GM18519 (cell line): ENCODE data around the gene PBX4.

Source experiments
- ATAC-seq: cut with Tn5 transposase; IDR thresholded peaks from one replicate; pipeline ENCODE4 v1.9.1; 2021; ENCODE audit warnings: mild to moderate bottlenecking, moderate library complexity; ENCODE audit not compliant: unreplicated experiment, low FRiP score

PBX4 gene

GRCh38 chr19:19561946-19562664, 56.4 kb downstream of the PBX4 start:
- ATAC-seq: no peak

GRCh38 chr19:19559931-19560330, 58.6 kb downstream of the PBX4 start:
- no peak for ATAC-seq

GRCh38 chr19:19558636-19559035, 59.9 kb downstream of the PBX4 start:
- ATAC-seq: no peak

- ATAC-seq: no peak
Observed at GRCh38 chr19:19558055-19558454, 60.4 kb downstream of the PBX4 start.

GRCh38 chr19:19554074-19555023, 64.1 kb downstream of the PBX4 start:
- no peak for ATAC-seq

GRCh38 chr19:19553670-19554069, 64.8 kb downstream of the PBX4 start:
- ATAC-seq: no peak

- ATAC-seq: no peak
Observed at GRCh38 chr19:19552798-19553197, 65.7 kb downstream of the PBX4 start.

- no peak for ATAC-seq
Observed at GRCh38 chr19:19551853-19552192, 66.7 kb downstream of the PBX4 start.

- no peak for ATAC-seq
Observed at GRCh38 chr19:19550972-19551852, 67.3 kb downstream of the PBX4 start.

- no peak for ATAC-seq
Observed at GRCh38 chr19:19550485-19550929, 68.0 kb downstream of the PBX4 start.

- no peak for ATAC-seq
Observed at GRCh38 chr19:19549804-19550464, 68.6 kb downstream of the PBX4 start.

GRCh38 chr19:19548915-19549759, 69.3 kb downstream of the PBX4 start:
- no peak for ATAC-seq

- no peak for ATAC-seq
Observed at GRCh38 chr19:19547674-19548336, 70.7 kb downstream of the PBX4 start.

- no peak for ATAC-seq
Observed at GRCh38 chr19:19546751-19547162, 71.7 kb downstream of the PBX4 start.

- no peak for ATAC-seq
Observed at GRCh38 chr19:19545707-19546106, 72.8 kb downstream of the PBX4 start.

- no peak for ATAC-seq
Observed at GRCh38 chr19:19544954-19545591, 73.4 kb downstream of the PBX4 start.

GRCh38 chr19:19544257-19544953, 74.1 kb downstream of the PBX4 start:
- ATAC-seq: no peak

GRCh38 chr19:19543640-19544039, 74.8 kb downstream of the PBX4 start:
- ATAC-seq: no peak
